Spleen (tissue), 7 donors: ENCODE results near the gene CXCL6.

Experiments
- CTCF ChIP-seq, 11 experiments: fragments of 200-600 bp in 7 of 11; fragments of 450-650 bp in 4 of 11; sonication (generic) in 4 of 11; IDR thresholded peaks in 8 of 11; conservative IDR thresholded peaks in 3 of 11; 1 replicate in 7 of 11; 2 replicates in 4 of 11; pipeline versions ENCODE4 v1.4.0 to v1.8.0; 2016 to 2021; ENCODE audit warnings: antibody characterized with exemption in 11 of 11, inconsistent platforms in 4 of 11, mild to moderate bottlenecking in 1 of 11
- POLR2A ChIP-seq, 3 donors: fragments of 450-650 bp; IDR thresholded peaks; one replicate each; pipeline ENCODE4 v1.5.1; 2017; ENCODE audit warnings: antibody characterized with exemption in 3 of 3, mild to moderate bottlenecking in 1 of 3
- donor health status: DM: no; HTN: no; CAD: no; lungs with moderate emphysema.
- donor health status: DM: no; HTN: no; CAD: no.
- donor health status: DM: no; HTN: no; CAD: no.

GRCh38 chr4:73828956-73829355 lies 7.5 kb upstream of the CXCL6 start:
- TF ChIP-seq POLR2A (IDR thresholded peaks at IDR 0.05): no peak
- TF ChIP-seq CTCF (IDR thresholded peaks at IDR 0.05 in 8 of 11, conservative IDR thresholded peaks at IDR 0.05 in 3 of 11): no peak
